Psoas muscle (tissue), 8 donors: ENCODE results near the gene GAPDHS. TPM values are rescaled to one million over a fixed set of nuclear protein-coding genes. Genes with fewer than 3 reads are reported as not detected.

Source experiments
- ATAC-seq, 4 donors: fragments of 200-7000 bp; cut with Tn5 transposase; one replicate each; pipeline ENCODE4 v1.9.1; 2020; ENCODE audit warnings: moderate library complexity in 3 of 4, mild to moderate bottlenecking in 2 of 4
- DNase-seq, 2 donors: peaks; one replicate each; pipeline ENCODE4 v3.0.0-alpha.2; 2020
- H3K27ac ChIP-seq: fragments of 200-600 bp; one replicate; pipeline ENCODE4 v1.8.0; 2022
- H3K27me3 ChIP-seq, 3 donors: fragments of 200-600 bp in 1 of 3; one replicate each; pipeline versions ENCODE4 v1.6.1 to v1.8.0; 2013 to 2022; ENCODE audit warnings: low read length in 2 of 3, mild to moderate bottlenecking in 2 of 3, moderate library complexity in 1 of 3; ENCODE audit not compliant: insufficient read depth in 3 of 3
- H3K36me3 ChIP-seq, 2 donors: fragments of 200-600 bp in 1 of 2; one replicate each; pipeline versions ENCODE4 v1.6.1 to v1.8.0; 2013 to 2022; ENCODE audit warnings: low read depth in 1 of 2, mild to moderate bottlenecking in 1 of 2, moderate library complexity in 1 of 2; ENCODE audit not compliant: insufficient read depth in 1 of 2
- H3K4me1 ChIP-seq: fragments of 200-600 bp; one replicate; pipeline ENCODE4 v1.8.0; 2022
- H3K4me3 ChIP-seq: fragments of 200-600 bp; one replicate; pipeline ENCODE4 v1.8.0; 2022; ENCODE audit warnings: mild to moderate bottlenecking
- H3K9me3 ChIP-seq: fragments of 200-600 bp; one replicate; pipeline ENCODE4 v1.8.0; 2022
- WGBS, 3 donors: extraction: QIAGEN DNeasy Blood & Tissue Kit; methylation state at CpG; one replicate each; pipeline versions ENCODE4 v1.1.6 to v1.1.7; 2013; 5-methylcytosine and 5-hydroxymethylcytosine counted together
- intact Hi-C, 2 donors: fragments of 100-400 bp; cut with DNase I; formaldehyde crosslinking; loops; one replicate each; pipeline versions ENCODE4 v1.11.0 to v1.14.2; 2022
- polyA plus RNA-seq, 3 donors: library from polyadenylated mRNA; stranded (reverse); fragments of 200-250 nt; gene quantifications; one replicate each; pipeline ENCODE4 v1.2.3, GENCODE V29; 2013
- total RNA-seq, 4 donors: library from RNA; stranded (reverse); fragmentation: NEBNext Ultra II Directional in 2 of 4; extraction: Animal tissue kit (Norgen Biotek cat#: 25700) in 2 of 4; gene quantifications; one replicate each; pipeline versions ENCODE4 v1.2.1 to v1.2.4, GENCODE V29; 2021 to 2023
- TF ChIP-seq, protein P1 (sequence below): fragments of 200-600 bp; IDR thresholded peaks from one replicate; pipeline ENCODE4 v1.8.0; 2022; ENCODE audit warnings: antibody characterized with exemption
- donor health status: healthy with polysubstance abuse.
- donor health status: DM: no; HTN: no; CAD: no; lungs with moderate emphysema.
- donor health status: Bipolar disorder and iron deficiency.
- donor health status: healthy.
- donor health status: DM: yes; HTN: yes; CAD: no.
- donor health status: DM: no; HTN: no; CAD: no.
- donor health status: DM: no; HTN: no; CAD: no.
- donor health status: DM: yes; HTN: yes; CAD: no.

Gene GAPDHS
- total and polyA plus RNA-seq, 7 donors, result not detected

DNA sequence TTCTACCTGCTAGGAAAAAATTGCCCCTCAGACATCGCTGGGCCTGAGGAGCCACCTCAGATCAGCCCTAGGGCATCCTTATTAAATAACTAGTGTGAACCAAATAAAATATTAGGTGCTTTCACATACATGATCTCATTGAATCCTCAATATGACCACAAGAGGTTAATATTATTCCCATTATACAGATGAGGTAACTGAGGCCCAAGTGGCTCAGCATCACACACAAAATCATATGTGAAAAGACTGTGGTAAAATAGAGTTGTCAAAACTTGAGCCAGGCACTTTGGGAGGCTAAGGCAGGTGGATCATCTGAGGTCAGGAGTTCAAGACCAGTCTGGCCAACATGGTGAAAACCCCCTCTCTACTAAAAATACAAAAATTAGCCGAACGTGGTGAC lies 16.9 kb upstream of the GAPDHS start:
- TF ChIP-seq, protein P1, sequence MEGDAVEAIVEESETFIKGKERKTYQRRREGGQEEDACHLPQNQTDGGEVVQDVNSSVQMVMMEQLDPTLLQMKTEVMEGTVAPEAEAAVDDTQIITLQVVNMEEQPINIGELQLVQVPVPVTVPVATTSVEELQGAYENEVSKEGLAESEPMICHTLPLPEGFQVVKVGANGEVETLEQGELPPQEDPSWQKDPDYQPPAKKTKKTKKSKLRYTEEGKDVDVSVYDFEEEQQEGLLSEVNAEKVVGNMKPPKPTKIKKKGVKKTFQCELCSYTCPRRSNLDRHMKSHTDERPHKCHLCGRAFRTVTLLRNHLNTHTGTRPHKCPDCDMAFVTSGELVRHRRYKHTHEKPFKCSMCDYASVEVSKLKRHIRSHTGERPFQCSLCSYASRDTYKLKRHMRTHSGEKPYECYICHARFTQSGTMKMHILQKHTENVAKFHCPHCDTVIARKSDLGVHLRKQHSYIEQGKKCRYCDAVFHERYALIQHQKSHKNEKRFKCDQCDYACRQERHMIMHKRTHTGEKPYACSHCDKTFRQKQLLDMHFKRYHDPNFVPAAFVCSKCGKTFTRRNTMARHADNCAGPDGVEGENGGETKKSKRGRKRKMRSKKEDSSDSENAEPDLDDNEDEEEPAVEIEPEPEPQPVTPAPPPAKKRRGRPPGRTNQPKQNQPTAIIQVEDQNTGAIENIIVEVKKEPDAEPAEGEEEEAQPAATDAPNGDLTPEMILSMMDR, result no peak
- 83 to 96% (median 88%) methylated on average over 3 of the region's 3 CpGs for WGBS, 3 donors
- Histone ChIP-seq H3K9me3 (no peaks in the 10 kb centered on the region), H3K4me3 (no peak overlapping the region), H3K36me3 (no peaks in the 10 kb centered on the region), H3K27ac (no peak overlapping the region), H3K27me3 (peaks cover 0 to 55% (median 26%) of the 10 kb centered on the region in 3 donors), H3K4me1 (no peaks in the 10 kb centered on the region)
- intact Hi-C loops, result no loop called here
- no peak for ATAC-seq
- no peak for DNase-seq

DNA sequence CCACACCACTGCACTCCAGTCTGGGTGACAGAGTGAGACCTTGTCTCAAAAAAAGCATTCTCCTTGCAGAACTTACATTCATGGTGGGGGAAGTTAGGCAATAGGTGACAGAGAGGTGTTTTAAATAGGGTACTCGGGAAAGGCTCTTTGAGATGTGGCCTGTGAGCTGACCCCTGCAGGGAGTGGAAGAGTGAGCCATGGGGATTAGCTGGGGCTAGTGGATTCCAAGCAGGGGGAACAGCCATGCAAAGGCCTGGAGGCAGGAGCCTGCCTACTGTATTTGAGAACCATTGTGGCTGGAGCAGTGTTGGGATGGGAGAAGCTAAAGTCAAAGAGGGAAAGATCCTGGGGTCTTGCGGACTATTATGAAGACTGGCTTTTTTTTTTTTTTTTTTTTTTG lies 15.9 kb upstream of the GAPDHS start:
- Histone ChIP-seq H3K4me1 (no peaks in the 10 kb centered on the region), H3K27ac (no peak overlapping the region), H3K36me3 (no peaks in the 10 kb centered on the region), H3K27me3 (peaks cover 0 to 44% (median 22%) of the 10 kb centered on the region in 3 donors), H3K9me3 (no peaks in the 10 kb centered on the region), H3K4me3 (no peak overlapping the region)
- ATAC-seq (no peak), DNase-seq (no peak)
- intact Hi-C loops, result no loop called here
- TF ChIP-seq, protein P1, result no peak
- 76 to 96% (median 80%) methylated on average over 2 of the region's 2 CpGs for WGBS, 3 donors

DNA sequence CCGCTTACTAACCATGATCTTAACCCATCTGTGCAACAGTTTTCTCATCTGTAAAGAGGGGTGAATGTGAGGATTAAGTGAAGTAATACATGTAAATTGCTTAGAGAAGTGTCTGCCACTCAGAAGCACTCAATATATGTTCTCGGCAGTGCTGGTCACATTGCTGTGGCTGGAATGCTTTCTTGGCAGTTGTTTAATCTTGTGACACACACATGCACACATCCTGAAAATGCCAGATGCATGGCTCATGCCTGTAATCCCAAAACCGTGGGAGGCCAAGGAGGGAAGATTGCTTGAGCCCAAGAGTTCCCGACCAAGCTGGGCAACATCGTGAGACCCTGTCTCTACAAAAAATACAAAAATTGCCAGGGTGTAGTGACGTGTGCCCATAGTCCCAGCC lies 14.9 kb upstream of the GAPDHS start:
- Histone ChIP-seq H3K27me3 (peaks cover 0 to 35% (median 15%) of the 10 kb centered on the region in 3 donors), H3K36me3 (no peaks in the 10 kb centered on the region), H3K27ac (no peak overlapping the region), H3K9me3 (no peaks in the 10 kb centered on the region), H3K4me1 (no peaks in the 10 kb centered on the region), H3K4me3 (no peak overlapping the region)
- DNase-seq (no peak), ATAC-seq (no peak)
- TF ChIP-seq, protein P1, result no peak
- 28 to 46% (median 37%) methylated on average over 6 of the region's 6 CpGs for whole genome bisulfite sequencing, 3 donors
- intact Hi-C loops, result no loop called here

DNA sequence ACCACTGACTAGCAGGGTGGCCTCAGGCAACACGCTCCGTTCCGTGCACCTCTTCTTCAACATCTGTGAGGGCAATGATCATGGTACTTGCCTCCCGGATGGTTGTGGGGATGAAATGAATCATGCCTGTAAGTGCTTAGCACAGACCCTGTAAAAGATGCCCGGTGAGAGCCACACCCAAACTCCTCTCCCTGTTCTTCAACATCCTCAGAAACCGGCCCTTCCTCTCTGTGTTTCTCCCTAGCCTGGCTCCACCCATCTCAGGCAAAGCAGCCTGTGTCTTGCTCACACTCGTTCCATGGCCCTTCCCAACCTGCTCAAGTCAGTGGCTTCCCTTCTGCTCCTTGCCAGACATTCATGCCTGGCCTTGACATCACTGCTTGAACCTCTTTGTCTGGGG lies 14.0 kb upstream of the GAPDHS start:
- Histone ChIP-seq H3K4me1 (no peaks in the 10 kb centered on the region), H3K27me3 (peaks cover 0 to 30% (median 8%) of the 10 kb centered on the region in 3 donors), H3K4me3 (no peak overlapping the region), H3K27ac (no peak overlapping the region), H3K9me3 (no peaks in the 10 kb centered on the region), H3K36me3 (no peaks in the 10 kb centered on the region)
- intact Hi-C loops, result no loop called here
- WGBS, 3 donors, result 44 to 49% (median 46%) methylated on average over 7 of the region's 7 CpGs
- no peak for ATAC-seq
- DNase-seq, result no peak
- TF ChIP-seq, protein P1, result no peak

DNA sequence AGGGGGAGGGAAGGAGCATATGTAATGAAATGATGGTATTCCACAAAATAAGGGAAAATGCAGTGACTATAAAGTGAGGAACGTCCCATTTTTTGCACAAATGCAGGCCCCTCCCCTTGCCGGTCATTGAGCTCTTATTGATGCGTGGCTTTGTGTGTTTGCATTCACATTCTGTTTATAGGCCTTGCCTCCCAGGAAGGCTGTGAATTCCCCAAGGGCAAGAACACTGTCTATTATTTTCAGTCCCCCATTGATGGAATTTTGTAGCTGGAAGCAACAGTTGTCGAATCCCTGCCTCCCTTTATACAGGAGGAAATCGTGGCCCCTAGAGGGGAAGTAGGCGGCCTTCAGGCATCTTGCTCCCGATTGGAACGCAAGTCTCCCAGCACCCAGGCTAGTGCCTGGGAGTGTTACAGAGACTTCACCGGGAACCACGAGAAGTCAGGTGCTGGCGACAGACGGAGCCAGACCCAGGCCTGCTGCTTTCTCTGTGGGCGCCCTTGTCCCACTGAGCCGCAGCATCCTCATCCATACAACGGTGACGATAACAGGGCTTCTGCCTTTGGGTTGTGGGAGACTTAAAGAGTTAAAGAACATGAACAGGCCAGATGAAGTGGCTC lies 12.0 kb upstream of the GAPDHS start:
- no peak for ATAC-seq
- H3K27ac ChIP-seq, result no peak overlapping the region
- H3K9me3 ChIP-seq, result no peaks in the 10 kb centered on the region
- WGBS, 3 donors, result 49 to 53% (median 49%) methylated on average over 16 of the region's 16 CpGs
- DNase-seq, result no peak
- H3K4me3 ChIP-seq, result no peak overlapping the region
- intact Hi-C loops, result no loop called here
- TF ChIP-seq, protein P1, result no peak
- no peaks in the 10 kb centered on the region for H3K36me3 ChIP-seq
- no peaks in the 10 kb centered on the region for H3K4me1 ChIP-seq
- H3K27me3 ChIP-seq, result peaks cover 0 to 28% (median 4%) of the 10 kb centered on the region in 3 donors
